ENCODE data around the gene CRABP2.

Gene CRABP2

DNA sequence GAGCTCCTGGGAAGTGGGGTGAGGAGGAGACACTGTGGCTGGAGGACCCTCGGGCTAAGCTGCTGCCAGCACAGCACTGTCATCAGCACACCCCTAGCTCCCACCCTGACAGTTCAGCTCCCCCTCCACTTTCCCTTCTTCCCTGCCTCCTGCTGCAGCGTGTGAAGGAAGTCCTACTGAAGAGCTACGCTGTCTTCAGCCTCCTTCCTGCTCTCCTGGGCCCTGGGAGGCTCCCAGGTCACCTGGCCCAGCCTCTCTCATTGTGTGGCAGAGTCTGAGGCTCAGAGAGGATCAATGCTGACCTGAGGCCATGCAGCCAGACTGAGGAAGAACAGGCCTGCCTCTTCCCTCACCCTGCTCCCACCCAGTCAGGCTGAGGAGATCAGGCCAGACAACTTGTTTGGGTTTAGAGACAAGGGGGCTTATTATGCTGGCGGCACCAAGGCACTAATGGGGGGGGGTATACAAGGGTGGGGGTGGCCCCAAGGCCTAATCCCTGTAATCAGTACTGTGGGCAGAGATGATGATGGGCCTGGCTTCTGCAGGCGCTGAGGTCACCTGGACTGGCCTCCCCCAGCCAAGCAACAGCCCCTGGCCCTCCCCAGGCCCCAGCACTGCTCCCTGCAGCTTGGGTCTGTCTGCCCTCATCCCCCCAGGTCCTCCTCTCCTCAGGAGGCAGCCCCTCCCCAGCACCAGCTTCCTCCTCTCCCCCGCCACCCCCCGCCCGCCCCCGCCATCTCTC lies 37.2 kb downstream of the CRABP2 start:
- no peak for DNase-seq (ENCODE audit: low spot score)

DNA sequence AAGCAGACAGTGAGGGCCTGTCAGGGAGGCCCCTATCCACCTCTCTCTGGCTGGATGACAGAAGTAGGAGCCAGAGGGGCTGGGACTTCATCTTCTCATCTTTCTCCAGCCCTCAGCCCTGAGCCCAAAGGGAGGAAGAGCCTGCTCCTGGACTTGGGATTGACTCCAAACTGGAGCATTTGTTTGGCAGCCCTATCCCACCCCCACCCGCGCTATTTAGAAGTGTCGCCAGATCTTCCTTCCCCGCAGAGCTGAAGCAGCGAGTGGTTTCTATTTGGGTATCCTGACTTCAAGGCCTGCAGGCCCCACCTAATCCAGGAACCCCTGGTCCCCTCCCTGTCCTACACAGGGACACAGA lies 37.8 kb downstream of the CRABP2 start:
- no peak for DNase-seq (ENCODE audit: low spot score)

DNA sequence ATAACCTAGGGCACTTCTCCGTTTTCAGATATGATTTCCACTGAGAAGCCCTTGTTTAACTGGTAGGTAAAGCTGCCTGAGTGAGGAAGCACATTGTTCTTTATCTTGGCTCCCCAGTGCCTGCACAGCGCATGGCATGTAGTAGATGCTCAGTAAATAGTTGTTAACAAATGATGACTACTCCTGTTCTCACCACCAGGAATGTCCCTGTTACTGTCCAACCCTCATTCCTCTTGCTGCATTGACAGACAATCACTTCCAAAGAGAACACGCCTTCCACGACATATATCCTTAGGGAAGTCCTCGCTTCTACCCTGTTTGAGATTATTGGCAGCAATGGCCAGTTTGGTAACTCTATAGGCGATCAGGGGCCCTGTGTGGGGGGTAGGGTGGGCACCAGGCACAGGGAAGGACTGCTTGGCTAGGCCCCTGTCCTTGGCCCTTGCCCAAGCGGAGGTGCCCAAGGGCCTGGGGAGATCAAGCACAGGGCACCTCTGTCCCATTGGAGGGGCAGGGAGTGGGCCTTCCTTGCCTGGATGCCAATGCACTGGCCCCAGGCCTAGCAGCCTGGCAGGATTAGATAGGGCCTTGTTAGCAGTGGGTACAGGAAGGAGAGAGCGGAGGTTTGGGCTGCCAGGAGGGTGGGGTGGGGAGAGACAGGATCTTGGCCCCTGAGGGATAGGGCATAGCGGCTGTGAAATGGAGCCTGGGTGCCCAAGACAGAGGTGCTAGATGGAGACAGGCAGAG lies 38.3 kb downstream of the CRABP2 start:
- DNase-seq (ENCODE audit: low spot score), result no peak

DNA sequence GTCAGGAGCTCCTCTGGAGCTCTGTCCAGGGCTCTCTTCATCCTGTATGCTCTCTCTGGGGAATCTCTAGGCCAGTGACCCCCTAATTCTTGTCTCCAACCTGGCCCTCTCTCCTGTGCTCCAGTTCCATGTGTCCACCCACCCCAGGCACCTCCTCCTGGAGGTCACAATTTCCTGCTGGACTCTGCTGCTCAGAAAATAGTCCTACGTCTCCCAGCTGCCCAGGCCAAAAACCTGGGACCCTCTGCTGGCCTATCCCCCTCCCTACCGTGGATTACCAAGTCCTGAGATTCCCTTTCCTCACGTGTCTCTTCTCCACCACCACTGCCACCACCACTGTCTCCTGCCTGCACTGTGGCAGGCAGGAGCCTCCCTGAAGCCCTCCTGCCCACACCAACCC lies 39.8 kb downstream of the CRABP2 start:
- no peak for DNase-seq (ENCODE audit: low spot score)

DNA sequence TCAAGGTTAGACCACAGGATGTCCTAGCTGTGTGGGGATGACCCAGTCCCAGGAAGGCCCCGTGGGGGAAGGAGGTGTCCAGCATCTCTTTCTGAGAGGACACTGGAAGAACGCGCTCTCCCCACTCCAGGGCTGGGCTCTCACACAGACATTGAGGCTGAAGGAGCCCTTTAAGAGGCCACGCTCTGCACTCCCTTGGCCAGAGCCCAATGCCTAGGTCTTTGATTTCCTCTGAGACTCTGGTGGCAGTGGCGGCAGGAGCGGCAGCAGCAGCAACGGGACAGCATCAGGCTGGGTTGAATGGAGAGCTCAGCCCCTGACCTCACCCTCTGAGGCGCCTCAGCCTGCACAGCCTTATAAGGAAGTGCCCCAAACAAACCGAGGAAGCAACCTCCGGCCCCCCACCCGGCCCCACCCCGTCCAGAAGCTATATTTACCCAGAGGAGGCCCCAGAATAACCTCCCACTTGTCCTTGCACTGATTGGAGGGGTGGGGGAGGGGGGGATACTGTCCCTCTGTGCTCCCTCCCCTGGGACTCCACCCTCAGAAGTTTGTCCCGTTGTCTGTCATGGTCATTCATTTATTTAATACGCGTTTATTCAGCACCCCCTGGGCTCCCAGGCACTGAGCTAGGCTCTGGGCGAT lies 40.5 kb downstream of the CRABP2 start:
- DNase-seq (ENCODE audit: low spot score), result no peak

DNA sequence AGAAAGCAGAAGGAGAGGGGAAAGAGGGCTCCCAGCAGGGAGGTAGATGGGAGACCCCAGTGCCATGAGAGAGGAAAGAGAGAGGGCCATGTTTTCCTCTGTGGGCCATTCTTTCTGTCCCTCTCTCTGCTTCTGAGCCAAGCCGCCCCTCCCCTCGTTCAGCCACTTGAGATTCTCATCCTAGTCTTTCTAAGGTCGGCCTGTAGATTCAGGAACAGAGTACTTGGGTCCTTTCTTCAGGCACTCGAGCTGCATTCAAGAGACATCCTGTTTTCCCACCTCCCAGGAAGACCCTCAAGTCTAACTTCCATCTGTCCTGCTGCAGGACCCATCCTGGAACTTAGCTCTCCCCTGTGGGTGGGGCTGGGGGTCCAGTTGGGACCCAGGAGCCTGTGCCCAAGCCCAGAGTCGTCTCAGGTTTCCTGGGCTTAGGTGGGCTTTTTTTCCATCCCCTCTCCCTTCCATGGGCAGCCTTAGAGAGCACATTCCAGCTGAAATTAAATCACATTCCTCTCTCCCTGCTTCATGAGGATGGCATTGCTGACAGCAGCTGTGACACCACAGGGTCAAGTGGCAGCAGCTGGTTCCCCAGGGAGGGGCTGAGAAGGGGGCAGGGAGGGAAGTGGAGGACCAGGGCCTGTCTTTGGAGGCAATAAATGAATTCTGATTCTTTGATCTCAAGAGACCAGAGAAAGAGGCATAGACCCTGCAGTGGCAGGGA lies 41.2 kb downstream of the CRABP2 start:
- DNase-seq (ENCODE audit: low spot score), result no peak

DNA sequence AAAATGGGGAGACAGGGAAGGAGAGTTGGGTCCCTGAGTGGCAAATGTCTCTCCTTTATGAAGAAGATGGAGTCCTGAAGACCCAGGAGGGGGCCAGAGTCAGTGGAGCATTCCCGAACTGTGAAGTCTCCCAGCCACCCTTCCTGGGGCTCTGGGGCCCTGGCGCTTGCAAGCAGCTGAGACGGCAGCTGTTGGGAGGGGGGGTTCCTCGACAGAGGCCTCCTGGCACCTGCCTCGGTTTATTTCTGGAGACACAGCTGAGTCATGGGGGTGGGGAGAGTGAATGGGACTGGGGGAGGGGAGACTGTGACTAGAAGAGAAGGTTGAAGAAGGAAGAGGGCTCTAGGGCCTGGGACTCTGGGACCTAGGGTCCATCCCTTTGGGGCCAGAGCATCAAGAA lies 42.2 kb downstream of the CRABP2 start:
- DNase-seq (ENCODE audit: low spot score), result no peak

DNA sequence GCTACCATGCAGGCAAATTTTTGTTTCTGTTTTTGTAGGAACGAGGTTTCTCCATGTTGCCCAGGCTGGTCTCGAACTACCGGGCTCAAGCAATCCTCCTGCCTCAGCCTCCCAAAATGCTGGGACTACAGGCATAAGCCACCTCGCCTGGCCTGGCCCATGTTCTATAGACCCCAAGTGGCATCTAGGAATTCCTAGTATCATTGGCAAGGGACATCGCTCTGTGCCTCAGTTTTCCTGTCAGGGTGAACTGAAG lies 42.7 kb downstream of the CRABP2 start:
- no peak for DNase-seq (ENCODE audit: low spot score)

DNA sequence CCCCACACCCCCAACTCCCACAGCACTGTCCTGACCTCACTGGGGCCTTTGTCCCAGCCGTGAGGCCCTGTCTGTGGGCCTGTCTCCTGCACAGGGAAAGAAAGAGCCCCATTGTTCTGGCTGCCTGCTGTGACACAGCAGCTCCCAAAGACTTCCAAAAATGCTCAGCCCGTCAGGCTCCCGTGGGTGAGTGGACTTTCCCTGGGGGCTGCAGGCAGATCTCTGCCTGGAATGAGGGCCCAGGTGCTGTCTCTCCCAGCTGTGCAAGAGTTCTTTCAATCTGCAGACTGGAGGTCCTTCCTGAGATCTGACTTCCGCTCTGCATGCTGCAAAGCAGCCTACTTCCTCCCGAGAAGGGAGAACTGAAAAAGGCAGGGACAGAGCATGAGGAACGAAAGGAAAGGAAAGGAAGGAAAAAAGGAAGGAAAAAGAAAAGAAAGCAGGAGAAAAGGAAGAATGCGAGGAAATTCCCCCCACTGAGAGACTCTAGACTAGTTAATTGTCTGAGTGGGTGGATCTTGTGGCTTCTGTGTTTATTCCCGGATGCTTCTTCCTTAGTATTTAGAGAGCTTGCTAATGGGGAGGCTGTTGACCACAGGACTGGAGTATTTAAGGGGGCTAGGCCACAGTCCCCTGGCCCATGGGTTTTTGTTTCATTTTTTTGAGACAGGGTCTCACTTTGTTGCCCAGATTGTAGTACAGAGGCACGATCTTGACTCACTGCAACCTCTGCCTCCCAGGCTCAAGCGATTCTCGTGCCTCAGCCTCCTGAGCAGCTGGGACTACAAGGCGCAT lies 43.2 kb downstream of the CRABP2 start:
- peak; percentile 95 for DNase-seq (ENCODE audit: low spot score)

DNA sequence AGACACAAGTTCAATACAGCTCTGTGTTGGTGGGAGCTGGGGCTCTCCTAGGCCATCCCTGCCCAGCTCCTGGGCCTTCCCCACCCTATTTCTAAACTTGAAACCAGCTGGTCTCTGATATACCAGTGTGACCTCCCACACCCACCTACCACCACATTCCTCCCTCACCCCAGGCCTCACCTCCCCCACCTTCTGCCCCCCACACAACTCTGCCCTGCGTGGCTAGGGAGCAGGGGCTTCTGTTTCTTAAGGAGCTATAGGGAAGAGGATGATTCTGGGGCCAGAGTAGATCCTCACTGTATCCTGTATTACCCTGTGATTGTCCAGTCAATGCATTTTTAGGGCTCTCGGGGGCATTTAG lies 44.7 kb downstream of the CRABP2 start:
- no peak for DNase-seq (ENCODE audit: low spot score)

DNA sequence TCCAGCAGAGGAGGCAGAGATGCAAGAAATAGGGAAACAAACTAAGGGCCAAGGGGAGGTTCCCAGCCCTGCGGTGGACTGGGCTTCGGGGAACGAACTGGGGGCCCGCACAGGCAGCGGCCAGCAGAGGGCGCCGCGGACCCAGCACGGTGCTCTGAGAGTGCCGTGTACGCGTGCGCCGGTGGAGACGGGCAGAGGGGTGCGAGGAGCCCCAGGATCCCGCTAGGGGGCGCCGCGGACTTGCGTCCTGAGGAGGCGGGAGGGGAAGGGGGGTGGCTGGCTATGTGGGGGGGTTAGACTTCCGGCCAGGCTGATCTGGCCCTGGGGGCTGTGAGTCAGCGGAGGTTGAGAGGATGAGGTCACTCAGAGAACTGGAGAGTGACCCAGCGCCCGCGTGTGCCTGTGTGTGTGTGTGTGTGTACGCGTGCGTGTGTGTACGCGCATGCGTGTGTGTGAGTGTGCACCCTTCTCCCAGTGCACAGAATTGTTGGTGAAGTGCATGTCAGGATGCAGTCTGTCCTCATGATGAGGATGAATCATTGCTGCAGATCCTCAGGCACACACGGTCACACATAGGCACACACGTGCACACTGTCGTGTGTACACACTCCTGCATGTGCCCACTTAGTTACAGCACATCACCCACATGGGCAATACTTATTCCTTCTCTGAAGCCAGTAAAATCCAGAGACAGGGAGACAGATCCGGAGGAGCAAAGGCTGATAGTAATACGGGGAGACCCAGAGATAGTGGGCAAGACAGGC lies 45.2 kb downstream of the CRABP2 start:
- DNase-seq (ENCODE audit: low spot score), result peak; percentile 93

DNA sequence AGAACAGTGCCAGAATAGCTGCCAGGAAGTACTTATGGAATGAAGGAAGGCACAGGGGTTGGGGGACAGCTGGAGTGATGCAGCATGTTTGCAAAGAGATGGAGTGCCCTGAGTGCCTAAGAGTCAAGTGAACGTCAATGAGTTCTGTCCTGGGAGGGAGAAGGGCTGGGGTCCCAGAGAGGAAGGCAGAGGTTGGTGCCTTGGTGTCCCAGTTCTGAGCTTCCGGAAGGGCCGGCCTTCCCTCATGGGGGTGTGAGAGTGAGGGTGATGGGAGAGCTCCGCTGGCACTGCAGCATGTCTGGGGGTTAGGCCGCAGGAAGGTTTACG lies 45.8 kb downstream of the CRABP2 start:
- DNase-seq (ENCODE audit: low spot score), result no peak

DNA sequence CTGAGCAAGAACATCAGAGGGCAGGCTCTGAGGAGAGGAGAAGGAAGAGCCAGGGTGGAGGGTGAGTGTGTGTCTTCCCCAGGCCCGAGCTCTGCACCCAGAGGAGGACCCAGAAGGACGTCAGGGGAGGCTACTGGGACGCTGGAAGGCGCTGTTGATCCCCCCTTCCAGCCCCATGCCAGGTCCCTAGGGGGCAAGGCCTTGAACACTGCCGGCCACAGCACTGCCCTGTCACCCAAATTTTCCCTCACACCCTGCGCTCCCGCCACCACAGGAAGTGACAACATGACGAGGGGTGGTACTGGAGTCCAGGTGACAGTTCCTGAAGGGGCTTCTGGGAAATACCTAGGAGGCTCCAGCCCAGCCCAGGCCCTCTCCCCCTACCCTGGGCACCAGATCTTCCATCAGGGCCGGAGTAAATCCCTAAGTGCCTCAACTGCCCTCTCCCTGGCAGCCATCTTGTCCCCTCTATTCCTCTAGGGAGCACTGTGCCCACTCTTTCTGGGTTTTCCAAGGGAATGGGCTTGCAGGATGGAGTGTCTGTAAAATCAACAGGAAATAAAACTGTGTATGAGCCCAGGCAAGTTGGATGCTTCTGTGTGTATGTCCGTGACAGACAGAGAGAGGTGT lies 46.3 kb downstream of the CRABP2 start:
- no peak for DNase-seq (ENCODE audit: low spot score)

DNA sequence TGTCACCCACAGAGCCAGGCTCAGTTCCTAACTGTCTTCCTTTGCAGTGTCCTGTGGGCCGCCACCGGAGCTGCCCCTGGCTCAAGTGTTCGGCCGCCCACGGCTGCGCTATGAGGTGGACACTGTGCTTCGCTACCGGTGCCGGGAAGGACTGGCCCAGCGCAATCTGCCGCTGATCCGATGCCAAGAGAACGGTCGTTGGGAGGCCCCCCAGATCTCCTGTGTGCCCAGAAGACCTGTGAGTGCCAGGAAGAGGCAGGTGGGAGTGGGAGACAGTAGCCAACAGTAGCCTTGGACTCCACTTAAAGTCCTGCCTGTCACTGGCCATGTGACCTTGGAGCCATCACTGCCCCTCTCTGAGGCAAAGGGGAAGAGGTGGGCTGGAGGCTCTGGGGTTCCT lies 46.9 kb downstream of the CRABP2 start:
- DNase-seq (ENCODE audit: low spot score), result no peak

DNA sequence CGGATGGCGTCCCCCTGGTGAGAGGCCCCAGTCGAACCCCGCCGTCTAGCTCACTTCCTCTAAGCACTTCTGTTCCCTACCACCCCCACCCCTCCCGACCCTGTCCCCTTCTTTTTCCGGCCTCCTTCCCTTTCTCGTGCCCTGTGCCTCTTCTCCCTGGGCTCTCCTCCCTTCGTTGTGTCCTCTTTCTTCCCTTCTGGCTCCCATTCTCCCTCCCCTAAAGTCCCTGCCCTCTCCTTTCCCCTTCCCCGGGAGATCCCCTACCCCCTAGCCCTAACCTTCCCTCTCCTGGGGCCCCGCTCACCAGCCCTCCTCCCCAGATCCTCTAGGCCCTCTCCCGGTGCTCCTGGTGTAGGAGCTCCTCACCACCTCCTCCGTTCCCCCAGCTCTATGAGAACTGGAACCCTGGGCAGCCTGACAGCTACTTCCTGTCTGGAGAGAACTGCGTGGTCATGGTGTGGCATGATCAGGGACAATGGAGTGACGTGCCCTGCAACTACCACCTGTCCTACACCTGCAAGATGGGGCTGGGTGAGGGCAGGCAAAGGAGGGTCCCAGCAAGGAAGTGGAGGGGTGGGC lies 47.6 kb downstream of the CRABP2 start:
- no peak for DNase-seq (ENCODE audit: low spot score)

DNA sequence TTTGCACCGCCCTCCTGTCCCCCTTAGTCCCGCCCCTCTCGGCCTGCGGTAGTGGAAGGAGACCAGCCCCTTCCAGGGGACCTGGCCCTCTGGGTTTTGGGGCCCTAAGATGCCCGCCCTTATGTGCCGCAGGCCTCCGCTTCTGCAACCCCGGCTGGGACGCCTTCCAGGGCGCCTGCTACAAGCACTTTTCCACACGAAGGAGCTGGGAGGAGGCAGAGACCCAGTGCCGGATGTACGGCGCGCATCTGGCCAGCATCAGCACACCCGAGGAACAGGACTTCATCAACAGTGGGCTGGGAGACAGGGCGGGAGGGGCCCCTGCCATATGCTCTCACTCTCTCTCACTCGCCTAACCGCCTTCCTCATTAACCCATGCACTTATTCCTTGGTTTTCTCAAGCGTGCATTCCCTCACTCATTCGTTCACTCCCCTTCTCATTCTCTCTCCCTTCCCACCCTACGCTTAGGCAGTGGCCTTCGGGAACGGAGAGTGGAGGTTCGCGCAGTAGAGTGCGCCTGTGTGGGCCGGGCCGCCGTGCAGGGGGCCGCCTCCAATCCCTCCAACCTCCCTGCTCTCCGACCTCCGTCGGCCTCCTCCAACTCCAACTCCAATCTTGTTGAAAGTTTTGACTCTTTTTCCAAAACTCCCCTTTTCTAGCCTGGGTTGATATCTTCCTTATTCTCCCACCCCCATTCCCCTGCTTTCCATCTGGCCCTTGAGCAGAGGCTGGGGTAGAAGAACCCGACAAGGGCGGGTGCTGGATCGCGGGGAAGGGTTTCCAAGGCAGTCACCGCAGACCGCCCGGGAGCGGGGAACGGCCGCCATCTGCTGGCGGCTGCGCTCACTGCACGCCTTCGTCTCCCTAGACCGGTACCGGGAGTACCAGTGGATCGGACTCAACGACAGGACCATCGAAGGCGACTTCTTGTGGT lies 48.3 kb downstream of the CRABP2 start:
- no peak for DNase-seq (ENCODE audit: low spot score)

DNA sequence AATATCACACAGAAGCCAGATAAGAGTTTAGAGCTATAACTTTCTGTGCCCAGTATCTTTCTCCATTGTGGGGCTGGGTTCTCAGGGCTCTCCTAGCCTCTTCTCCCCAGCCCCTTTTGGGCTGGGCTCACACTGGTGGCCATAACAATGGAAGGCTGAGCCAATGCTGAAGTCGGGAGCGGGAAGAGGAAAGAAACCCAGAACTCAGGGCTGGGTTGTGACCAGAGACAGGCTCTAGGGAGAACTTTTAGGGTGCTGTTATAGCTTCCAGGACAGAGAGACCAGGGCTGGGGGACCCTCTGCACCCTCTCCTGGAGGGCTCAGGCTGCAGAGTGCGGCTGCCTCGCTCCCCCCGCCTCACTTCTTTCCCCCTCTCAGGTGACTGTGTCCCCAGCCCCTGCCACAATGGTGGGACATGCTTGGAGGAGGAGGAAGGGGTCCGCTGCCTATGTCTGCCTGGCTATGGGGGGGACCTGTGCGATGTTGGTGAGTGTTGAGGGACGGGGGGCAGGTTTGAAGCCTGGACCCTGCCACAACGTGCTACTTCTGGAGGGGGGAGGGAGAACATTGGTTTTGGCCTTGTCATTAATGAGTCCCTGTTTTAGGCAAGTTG lies 49.4 kb downstream of the CRABP2 start:
- DNase-seq (ENCODE audit: low spot score), result no peak

DNA sequence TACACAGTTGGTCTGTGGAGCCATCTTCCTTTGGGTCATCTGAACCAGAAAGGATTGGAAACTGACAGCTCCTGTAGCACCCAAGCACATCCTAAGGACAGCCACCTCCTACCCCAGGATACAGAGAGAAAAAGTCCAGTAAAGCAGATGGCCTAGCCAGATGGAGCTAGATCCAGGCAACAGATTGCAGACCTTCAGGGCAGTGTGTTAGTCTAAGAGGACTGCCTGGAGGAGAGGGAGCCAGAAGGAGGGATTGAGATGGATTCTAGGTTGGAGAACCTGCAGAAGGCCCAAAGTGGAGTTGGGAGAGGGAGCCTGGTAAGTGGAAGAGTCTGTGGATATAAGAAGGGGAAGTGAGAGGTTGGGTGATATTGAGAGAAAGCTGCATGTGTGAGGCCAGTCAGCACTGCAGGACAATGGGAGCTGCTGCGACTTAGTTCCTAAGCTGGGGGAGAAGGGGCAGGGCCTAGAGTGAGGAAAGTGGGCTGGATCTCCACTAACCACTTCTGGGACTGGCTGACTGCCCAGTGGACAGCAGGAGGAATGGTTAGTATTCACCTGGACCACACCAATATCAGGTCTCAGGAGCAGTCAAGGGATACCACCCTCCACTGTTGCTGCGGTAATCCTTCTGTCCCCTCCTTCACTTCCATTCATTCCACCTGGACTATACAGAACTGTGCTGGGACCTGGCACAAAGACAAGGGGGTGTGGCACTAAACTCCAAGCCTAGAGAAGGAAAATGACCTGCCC lies 50.1 kb downstream of the CRABP2 start:
- no peak for DNase-seq (ENCODE audit: low spot score)
